Inflammatory macrophage (primary cell): ENCODE measurements around the gene SHLD1.
A peak's percentile ranks its signal among the peaks of the same experiment; 100 is the strongest.
"Not testable (repeated sequence)": the region's sequence is repeated elsewhere in the genome, so short reads cannot be mapped to it uniquely, and the experiment has no call there.

ENCODE experiments used
- DNase-seq, 2 donors: peaks; one replicate each; pipeline ENCODE4 v3.0.0-alpha.2; 2020 to 2022

Gene SHLD1

DNA sequence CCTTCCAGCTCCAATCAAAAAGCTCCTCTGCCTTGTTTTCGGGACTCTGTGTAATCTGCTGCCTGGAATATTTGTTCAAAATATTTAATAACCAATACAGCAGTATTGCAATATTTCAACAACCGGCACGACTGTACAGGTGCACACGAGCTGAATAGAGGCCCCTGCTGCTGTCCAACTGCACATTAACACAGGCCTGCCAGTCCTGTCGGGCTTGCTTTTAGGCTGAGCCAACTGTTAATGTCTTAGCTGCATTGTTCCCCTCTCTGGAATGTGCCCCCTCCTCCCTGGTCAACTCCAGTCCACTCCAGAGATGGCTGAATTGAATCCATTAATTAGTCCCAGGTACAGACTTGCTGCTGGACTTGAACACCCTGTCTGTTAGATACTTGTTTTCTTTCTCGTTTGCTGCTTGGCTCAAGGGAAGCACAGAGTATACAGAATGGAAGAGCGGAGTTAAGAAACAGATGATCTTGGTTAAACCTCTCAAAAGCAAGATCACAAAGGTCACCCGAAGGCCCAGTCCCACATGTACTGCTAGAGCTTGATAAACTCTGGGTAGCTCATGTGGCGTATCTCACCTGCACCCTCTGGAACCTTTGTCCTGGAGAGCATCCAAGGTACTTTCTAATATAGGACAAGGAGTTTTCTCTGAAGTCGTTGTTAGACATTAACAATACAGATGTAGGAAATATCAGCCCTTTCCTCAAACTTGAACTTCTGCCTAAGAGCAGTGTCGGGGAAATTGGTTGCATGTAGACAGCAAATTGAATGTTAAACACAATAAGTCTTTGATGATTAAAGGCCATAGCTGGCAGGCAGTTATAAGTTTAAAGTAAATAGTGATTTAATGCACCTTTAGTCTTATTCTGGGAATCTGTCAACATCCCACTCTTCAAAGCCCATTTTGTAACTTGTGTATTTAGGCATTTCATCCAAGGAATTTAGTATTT, 31.9 kb downstream of the SHLD1 start:
- DNase-seq = no peak

DNA sequence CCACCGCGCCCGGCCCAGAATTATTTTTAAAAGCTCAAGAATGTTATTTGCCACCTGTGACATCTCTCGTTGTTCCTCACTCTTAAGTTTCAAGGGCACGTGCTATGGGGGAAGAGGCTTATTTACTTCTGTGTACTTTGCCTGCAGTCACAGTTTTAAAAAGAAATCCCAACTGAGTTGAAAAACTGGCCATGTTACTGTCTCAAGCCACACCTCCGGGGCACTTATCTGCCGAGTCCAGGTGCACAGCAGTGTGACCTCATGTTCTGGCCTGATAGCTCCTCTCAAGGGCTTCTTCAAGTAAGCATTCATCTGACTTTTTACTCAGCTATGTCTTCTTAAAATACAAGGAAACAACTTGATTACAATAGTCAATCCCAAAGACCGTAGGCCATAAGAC, 34.5 kb downstream of the SHLD1 start:
- no peak for DNase-seq

GRCh38 chr20:5785146-5785545, 34.9 kb downstream of the SHLD1 start:
- no peak for DNase-seq

GRCh38 chr20:5786930-5787795, 37.0 kb downstream of the SHLD1 start:
- no peak for DNase-seq

DNA sequence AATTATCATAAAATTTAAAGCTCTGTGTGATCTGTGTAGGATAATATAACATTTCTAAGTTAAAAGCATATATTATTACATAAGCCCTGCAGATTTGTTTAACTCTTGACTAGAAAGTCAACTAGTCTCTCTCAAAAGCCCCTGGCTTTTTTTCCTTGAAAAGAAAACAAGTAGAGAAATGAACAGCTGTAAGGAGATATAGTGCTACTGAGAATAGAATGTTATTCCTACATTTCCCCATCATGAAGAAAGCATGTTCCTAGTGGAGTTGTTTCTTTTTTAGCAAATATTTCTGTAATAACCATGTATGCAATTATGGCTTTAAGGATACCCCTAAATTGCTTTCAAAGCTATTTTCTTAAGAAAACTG, 37.6 kb downstream of the SHLD1 start:
- no peak for DNase-seq

- DNase-seq = peak; percentile 92 to 93
Observed at GRCh38 chr20:5788385-5788895, 38.2 kb downstream of the SHLD1 start.

DNA sequence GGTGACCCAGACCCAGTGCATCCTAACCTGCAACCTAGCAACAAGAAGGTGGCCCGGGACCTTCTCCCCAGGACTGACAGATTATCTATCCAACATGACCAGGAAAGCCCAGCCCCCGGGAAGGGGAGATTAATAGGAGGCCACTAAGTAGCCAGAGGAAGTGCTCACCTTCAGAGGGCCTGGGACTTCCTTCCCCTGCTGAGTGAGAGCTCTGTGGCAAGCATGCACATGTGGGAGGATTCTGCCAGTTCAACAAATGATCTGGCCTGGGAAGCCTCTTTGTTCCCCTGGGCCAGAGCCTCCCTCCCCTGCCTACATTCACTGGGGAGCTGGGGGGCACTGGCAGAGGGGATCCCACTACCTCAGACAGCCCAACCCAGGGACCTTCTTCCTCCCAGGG, 39.6 kb downstream of the SHLD1 start:
- peak; percentile 50 to 73 for DNase-seq

GRCh38 chr20:5793916-5794315, 43.7 kb downstream of the SHLD1 start:
- no peak for DNase-seq

DNA sequence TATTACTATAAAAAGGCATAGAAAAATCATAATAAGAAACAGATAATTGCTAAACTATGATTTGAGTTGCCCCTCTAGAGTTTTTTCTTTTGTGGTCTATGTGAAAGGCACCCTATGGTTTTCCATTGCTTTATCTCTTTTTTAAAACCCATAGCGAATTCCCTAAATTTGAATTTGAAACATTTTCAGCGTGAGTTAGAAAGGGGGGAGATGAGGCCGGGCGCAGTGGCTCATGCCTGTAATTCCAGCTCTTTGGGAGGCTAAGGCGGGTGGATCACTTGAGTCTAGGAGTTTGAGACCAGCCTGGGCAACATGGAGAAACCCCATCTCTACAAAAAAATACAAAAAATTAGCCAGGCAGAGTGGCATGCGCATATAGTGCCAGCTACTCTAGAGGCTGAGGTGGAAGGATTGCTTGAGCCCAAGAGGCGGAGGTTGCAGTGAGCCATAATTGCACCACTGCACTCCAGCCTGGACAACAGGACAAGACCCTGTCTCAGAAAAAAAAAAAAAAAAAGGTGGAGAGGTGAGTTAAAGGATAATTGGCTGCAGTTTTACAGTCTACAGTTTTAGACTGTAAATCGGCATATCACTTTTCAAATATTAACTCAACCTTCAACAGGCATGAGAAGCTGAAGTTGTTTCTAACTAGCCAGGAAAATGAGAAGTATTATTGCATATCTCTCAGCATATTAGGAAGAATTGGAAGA, 46.3 kb downstream of the SHLD1 start:
- DNase-seq = no peak

DNA sequence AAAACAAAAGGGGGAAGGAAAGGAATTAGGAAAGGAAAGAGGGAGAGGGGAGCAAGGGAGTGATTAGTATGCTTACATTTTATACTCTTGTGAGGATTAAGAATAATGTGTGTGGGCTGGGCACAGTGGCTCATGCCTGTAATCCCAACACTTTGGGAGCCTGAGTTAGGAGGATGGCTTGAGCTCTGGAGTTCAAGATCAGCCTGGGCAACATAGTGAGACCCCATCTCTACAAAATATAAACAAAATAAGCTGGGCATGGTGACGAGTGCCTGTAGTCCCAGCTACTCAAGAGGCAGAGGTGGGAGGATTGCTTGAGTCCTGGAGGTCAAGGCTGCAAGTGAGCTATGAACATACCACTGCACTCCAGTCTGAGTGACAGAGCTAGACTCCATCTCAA, 47.0 kb downstream of the SHLD1 start:
- DNase-seq = no peak

DNA sequence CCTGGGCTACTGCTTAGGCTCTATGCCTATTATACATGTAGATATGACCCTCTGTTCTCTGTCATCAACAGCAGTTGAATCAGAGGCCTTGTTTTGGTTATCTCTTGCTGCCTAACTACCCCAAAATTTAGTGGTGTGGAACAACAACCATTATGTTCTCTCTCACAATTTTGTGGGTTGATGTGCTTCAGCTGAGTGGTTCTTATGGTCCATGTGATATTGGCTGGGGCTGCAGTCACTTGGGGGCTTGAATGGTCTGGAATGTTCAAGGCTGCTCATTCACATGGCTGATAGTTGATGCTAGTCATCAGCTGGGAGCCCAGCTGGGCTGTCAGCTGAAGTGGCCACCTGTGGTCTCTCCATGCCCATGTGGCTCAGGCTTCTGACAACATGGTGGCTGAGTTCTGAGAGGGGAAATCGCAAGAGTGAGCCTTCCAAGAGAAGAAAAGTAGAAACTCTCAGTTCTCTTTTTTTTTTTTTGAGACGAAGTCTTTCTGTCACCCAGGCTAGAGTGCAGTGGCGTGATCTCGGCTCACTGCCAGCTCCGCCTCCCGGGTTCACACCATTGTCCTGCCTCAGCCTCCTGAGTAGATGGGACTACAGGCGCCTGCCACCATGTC, 47.8 kb downstream of the SHLD1 start:
- peak; percentile 46 to 75 for DNase-seq

- DNase-seq = not testable (repeated sequence)
Observed at GRCh38 chr20:5803754-5804303, 53.6 kb downstream of the SHLD1 start.

DNA sequence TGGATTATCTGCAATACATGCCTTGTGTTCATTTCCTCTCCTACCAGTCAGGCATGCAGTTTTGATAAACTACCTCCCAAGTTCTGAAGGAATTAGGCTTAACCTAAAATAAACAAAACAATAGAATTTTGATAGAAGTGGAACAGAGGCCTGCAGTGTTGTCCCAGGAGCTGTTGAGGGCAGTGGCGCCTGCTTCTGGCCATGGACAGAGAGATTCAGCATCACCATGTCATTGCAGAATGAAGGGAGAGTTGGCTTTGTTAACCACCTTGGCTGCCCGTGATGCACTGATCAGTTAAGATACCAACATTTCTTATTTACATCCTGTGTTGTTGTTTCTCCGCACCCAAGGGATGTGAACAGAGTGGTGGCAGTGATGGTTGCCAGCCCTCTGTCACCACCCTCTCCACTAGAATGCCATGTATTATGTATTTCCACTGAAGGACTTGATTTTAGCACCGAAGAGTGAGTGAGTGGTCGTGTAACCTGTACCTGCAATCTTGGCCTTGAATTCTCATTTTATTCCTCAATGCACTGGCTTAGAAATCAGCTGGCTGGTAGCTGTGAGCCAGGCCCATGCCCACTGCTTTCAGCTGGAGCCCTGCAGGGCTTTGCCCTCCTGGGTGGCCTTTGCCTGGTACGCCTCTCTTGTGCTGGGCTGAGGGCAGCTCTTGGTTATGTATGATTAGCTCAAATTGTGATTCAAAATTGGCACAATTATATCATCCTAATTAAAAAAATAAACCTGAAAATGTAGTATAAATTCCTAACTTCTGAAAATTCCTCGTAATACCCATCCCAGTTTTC, 56.5 kb downstream of the SHLD1 start:
- DNase-seq = peak in 1 of 2 donors; percentile 3

- no peak for DNase-seq
Observed at GRCh38 chr20:5807431-5807830, 57.2 kb downstream of the SHLD1 start.

DNA sequence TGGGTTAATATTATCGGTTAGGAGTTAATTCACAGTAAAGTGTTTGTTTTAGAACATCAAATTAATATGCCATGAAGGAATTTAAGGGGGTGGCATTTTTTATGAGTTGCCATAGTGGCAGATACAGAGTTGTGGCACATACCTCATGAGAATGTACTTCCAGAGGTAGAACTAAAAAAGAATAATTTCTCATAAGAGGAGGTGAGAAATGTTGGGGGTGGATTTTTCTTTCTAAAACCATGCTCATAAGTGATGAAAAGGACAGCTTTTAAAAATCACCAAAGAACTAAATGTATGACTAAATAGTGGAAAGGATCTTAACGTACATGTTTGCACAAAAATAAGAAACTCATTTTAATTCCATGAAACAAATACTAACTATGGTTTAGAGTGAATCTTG, 58.7 kb downstream of the SHLD1 start:
- DNase-seq = no peak

DNA sequence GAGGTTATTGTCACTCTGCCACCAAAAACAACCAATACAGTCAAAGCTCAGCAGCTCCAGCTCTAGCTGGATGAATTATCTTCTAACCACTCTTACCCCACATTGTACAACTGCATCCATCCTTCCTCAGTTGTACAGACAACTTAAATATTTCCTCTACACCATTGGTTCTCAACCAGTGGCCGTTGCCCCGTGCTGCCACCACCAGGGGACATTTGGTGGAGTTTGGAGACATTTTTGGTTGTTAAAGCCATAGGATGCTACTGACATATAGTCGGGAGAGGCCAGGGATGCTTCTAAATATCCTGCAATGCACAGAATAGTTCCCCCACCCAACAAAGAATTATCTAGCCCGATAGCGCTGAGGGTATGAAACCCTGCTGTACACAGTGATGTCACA, 59.3 kb downstream of the SHLD1 start:
- DNase-seq = no peak

- no peak for DNase-seq
Observed at GRCh38 chr20:5810800-5811422, 60.7 kb downstream of the SHLD1 start.

DNA sequence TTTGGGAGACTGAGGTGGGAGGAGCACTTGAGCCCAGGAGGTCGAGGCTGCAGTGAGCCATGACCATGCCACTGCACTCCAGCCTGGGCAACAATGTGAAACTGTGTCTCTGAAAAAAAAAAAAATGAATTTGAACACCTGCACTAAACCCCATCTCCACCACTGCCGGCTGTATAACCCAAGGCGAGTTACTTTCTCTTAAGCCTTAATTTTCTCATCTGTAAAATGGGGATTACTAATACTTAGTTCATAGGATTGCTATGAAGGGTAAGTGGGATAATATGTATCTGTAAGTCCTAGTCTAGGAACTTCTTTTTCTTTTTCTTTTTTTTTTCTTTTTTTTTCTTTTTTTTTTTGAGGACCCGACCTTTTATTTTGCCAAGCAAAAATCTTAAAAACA, 61.5 kb downstream of the SHLD1 start:
- no peak for DNase-seq

- DNase-seq = no peak
Observed at GRCh38 chr20:5818346-5818681, 68.1 kb downstream of the SHLD1 start.

DNA sequence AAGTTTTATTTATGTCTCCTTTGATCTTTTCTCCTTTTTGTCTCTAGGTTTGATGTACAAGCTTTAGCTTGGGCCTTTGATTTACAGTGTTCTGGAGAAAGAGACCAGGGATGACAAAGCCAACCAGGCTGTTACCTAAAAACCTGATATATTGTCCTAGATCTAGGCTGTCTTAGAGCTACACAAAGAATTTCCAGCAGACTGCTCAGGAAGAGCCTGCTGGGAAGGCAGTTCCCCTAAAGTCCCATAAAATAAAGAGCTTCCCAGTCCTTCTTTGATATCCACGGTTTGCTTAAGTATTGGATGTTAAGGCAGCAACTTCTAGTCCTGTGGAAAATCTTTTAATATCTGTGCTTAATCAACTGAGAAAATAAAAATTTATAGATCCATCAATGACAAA, 70.5 kb downstream of the SHLD1 start:
- DNase-seq = no peak
